GM21576 (cell line): ENCODE measurements around the gene NEDD4L.
"Not testable (repeated sequence)": the region's sequence is repeated elsewhere in the genome, so short reads cannot be mapped to it uniquely, and the experiment has no call there.

ENCODE experiments used
- ATAC-seq: cut with Tn5 transposase; IDR thresholded peaks from one replicate; pipeline ENCODE4 v1.9.1; 2021; ENCODE audit warnings: mild to moderate bottlenecking, moderate library complexity; ENCODE audit not compliant: unreplicated experiment

The NEDD4L gene

GRCh38 chr18:58435221-58436005, 391.4 kb downstream of the NEDD4L start:
- not testable (repeated sequence) for ATAC-seq

GRCh38 chr18:58438161-58438957, 394.3 kb downstream of the NEDD4L start:
- no peak for ATAC-seq

GRCh38 chr18:58438958-58439300, 394.9 kb downstream of the NEDD4L start:
- no peak for ATAC-seq

DNA sequence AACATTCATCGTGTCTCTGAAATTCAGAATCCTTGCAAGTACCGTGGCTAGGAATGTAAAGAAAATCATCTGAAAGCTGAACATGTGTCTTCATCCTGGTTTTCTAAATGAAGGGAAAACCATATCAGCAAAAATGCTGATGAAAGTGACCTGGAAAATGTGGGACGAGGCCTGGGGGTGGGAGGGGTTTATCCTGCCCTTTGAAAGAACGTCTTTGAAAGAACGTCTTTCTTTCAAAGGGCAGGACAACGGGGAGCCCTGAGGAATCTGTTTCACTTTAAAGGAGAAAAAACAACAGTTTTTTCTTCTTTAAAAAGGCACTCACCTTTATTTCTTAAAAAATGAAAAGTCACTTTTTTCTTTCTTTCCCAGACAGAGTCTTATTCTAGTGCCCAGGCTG, 399.6 kb downstream of the NEDD4L start:
- ATAC-seq: no peak

DNA sequence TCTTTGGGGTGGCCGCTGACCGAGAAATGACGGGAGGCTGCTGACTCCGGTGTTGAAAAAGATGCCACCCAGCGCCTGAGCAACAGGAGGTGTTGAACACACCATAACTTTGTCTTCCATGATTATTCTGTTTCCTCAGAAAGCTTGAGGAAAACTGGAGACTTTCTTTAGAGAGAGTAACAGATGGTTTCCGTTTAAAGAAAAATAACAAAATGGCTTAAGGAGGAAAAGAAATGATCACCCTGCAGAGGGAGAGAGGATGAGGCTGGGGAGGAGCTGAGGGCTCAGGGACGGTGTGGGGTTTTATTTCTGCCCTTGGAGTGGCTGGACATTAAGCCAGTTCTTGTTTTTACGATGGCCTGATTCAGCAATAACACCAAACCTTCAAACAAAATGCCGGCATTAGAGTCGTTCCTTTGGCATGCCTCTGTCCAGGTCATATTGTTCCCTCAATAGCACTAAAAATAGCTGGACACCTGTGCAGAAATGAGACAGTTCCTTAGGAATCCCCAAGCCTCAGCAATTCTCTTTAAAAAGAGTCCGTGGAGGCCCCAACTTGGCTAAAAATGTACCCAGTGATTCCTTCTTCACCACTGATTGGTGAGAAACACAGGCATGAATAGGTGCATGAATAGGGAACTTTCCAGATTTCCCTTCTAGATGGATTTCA, 402.5 kb downstream of the NEDD4L start:
- no peak for ATAC-seq

DNA sequence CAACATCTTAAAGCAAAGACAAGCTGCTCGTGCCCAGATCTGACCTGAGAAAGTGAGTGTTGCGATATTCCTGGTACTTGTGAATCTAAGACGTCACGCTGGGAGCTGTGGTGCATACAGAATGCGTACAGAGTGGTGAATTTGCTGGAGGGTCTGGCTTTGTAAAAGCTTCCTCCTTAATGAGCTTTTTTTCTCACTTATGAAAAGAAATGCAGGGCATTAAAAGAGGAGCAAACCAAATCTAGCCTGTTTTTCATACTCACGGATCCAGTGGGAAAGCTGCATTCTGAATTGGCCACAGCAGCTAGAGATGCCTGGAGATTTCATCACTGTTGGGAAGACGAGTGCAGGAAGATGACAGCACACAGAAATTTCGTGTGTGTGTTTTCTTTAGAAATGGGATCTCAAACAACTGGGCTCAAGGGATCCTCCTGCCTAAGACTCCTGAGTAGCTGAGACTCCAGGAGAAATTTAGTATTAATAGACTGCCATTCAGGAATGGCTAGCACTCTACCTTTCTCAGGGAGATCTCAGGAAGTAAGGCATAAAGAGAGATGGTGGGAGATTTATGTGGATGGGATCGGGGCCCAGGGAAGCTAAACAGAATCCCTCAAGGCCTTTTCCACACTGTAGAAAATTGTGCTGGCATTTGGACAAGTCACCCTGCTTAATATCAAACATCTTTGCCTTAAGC, 403.5 kb downstream of the NEDD4L start:
- no peak for ATAC-seq

DNA sequence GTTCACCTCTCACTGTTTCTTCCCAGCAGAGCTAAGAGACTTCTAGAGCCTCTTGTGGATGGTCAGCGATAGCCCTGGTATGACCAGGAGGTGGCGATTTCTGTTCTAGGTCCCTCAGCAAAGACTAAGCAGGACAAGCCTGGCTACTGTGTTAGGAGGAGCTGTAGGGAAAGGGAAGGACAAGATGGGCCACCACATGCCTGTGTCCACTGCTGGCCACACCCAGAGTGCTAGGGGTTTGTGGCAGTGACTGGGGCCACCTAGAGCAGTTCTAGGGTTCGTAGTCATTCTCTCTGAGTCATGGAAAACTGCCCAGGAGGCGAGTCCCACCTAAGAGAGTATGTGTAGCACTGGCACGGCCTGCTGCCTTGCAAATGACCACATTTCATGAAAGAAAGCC, 405.4 kb downstream of the NEDD4L start:
- no peak for ATAC-seq
